ENCODE data around the gene POLR1A.

Gene POLR1A

GRCh38 chr2:86052676-86053075 is 53.0 kb downstream of the POLR1A start (continued):
- TF ChIP-seq PATZ1 (CRISPR knock-in tag; IDR thresholded peaks at IDR 0.05; ENCODE audit: borderline replicate concordance), result no peak
- no peak for TF ChIP-seq GLIS3 (CRISPR knock-in tag; IDR thresholded peaks at IDR 0.05)
- no peak for TF ChIP-seq ZNF8 (CRISPR knock-in tag; IDR thresholded peaks at IDR 0.05)
- no peak for TF ChIP-seq TCF4 (CRISPR knock-in tag; IDR thresholded peaks at IDR 0.05; ENCODE audit: borderline replicate concordance)
- TF ChIP-seq SNAI2 (CRISPR knock-in tag; IDR thresholded peaks at IDR 0.05), result no peak
- TF ChIP-seq RARB (CRISPR knock-in tag; IDR thresholded peaks at IDR 0.05), result no peak
- no peak for TF ChIP-seq POU6F1 (CRISPR knock-in tag; IDR thresholded peaks at IDR 0.05; ENCODE audit: borderline replicate concordance, low read depth)
- no peak for TF ChIP-seq ESRRG (CRISPR knock-in tag; IDR thresholded peaks at IDR 0.05)
- no peak for TF ChIP-seq ZC3H10 (CRISPR knock-in tag; IDR thresholded peaks at IDR 0.05)
- no peak for TF ChIP-seq ARNTL (CRISPR knock-in tag; IDR thresholded peaks at IDR 0.05; ENCODE audit: borderline replicate concordance, low read depth)

GRCh38 chr2:86052265-86052664 is 53.4 kb downstream of the POLR1A start:
- ATAC-seq, result no peak
- TF ChIP-seq PATZ1 (CRISPR knock-in tag; IDR thresholded peaks at IDR 0.05; ENCODE audit: borderline replicate concordance) (no peak), ZC3H10 (CRISPR knock-in tag; IDR thresholded peaks at IDR 0.05) (no peak), BACH2 (CRISPR knock-in tag; IDR thresholded peaks at IDR 0.05; ENCODE audit: borderline replicate concordance) (no peak), CSRNP3 (CRISPR knock-in tag; IDR thresholded peaks at IDR 0.05) (no peak), TOX (CRISPR knock-in tag; IDR thresholded peaks at IDR 0.05; ENCODE audit: borderline replicate concordance) (no peak), ESRRG (CRISPR knock-in tag; IDR thresholded peaks at IDR 0.05) (no peak), ZFP30 (CRISPR knock-in tag; IDR thresholded peaks at IDR 0.05) (no peak)

GRCh38 chr2:86050301-86050700 is 55.4 kb downstream of the POLR1A start:
- TF ChIP-seq POU6F1 (CRISPR knock-in tag; IDR thresholded peaks at IDR 0.05; ENCODE audit: borderline replicate concordance, low read depth), result no peak
- no peak for TF ChIP-seq ISL1 (CRISPR knock-in tag; IDR thresholded peaks at IDR 0.05)
- TF ChIP-seq CSDC2 (CRISPR knock-in tag; IDR thresholded peaks at IDR 0.05), result no peak
- TF ChIP-seq RARB (CRISPR knock-in tag; IDR thresholded peaks at IDR 0.05), result no peak
- TF ChIP-seq TOX (CRISPR knock-in tag; IDR thresholded peaks at IDR 0.05; ENCODE audit: borderline replicate concordance), result no peak
- TF ChIP-seq ZC3H10 (CRISPR knock-in tag; IDR thresholded peaks at IDR 0.05), result no peak
- TF ChIP-seq ESRRG (CRISPR knock-in tag; IDR thresholded peaks at IDR 0.05), result no peak
- no peak for TF ChIP-seq CREB5 (CRISPR knock-in tag; IDR thresholded peaks at IDR 0.05; ENCODE audit: low read depth)
- TF ChIP-seq GLIS3 (CRISPR knock-in tag; IDR thresholded peaks at IDR 0.05), result no peak
- no peak for TF ChIP-seq ZNF70 (CRISPR knock-in tag; IDR thresholded peaks at IDR 0.05)
- no peak for TF ChIP-seq BACH2 (CRISPR knock-in tag; IDR thresholded peaks at IDR 0.05; ENCODE audit: borderline replicate concordance)
- TF ChIP-seq ZNF565 (CRISPR knock-in tag; conservative IDR thresholded peaks at IDR 0.05; ENCODE audit: low read depth), result no peak
- TF ChIP-seq PPARA (CRISPR knock-in tag; IDR thresholded peaks at IDR 0.05; ENCODE audit: borderline replicate concordance), result no peak
- no peak for TF ChIP-seq ARNTL (CRISPR knock-in tag; IDR thresholded peaks at IDR 0.05; ENCODE audit: borderline replicate concordance, low read depth)
- TF ChIP-seq PATZ1 (CRISPR knock-in tag; IDR thresholded peaks at IDR 0.05; ENCODE audit: borderline replicate concordance), result no peak
- TF ChIP-seq ZFP30 (CRISPR knock-in tag; IDR thresholded peaks at IDR 0.05), result no peak
- no peak for TF ChIP-seq ZNF8 (CRISPR knock-in tag; IDR thresholded peaks at IDR 0.05)
- TF ChIP-seq TSHZ2 (CRISPR knock-in tag; IDR thresholded peaks at IDR 0.05), result no peak
- no peak for TF ChIP-seq OSR1 (CRISPR knock-in tag; IDR thresholded peaks at IDR 0.05)
- no peak for TF ChIP-seq ZFP3 (CRISPR knock-in tag; IDR thresholded peaks at IDR 0.05)

More at GRCh38 chr2:86050301-86050700, 55.4 kb downstream of the POLR1A start:
- no peak for ATAC-seq

All from SK-N-SH treated with all-trans-retinoic acid at 6 μM for 48 hours (cell line).